ENCODE data around the gene TLL2.

Gene TLL2

DNA sequence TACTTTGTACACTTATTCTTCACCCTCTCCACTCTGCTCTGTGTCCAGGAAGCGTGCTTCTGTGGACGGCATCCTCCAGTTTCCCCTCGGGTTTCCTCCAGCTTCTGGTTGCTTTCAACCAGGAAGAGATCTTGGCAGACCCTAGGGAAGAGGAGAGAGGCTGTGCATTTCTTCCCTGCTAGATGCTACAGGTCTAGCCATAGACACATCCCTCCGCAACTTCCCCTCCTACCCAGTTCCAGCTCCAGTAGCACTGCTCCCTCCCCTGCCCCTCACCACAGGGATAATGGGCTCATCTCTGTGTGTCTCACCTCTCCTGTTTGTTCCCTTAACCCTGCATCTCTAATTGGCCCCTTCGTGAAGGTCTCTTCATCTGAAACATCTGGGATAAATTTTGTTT, 16.3 kb downstream of the TLL2 start:
- TF ChIP-seq, protein P1, sequence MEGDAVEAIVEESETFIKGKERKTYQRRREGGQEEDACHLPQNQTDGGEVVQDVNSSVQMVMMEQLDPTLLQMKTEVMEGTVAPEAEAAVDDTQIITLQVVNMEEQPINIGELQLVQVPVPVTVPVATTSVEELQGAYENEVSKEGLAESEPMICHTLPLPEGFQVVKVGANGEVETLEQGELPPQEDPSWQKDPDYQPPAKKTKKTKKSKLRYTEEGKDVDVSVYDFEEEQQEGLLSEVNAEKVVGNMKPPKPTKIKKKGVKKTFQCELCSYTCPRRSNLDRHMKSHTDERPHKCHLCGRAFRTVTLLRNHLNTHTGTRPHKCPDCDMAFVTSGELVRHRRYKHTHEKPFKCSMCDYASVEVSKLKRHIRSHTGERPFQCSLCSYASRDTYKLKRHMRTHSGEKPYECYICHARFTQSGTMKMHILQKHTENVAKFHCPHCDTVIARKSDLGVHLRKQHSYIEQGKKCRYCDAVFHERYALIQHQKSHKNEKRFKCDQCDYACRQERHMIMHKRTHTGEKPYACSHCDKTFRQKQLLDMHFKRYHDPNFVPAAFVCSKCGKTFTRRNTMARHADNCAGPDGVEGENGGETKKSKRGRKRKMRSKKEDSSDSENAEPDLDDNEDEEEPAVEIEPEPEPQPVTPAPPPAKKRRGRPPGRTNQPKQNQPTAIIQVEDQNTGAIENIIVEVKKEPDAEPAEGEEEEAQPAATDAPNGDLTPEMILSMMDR (conservative IDR thresholded peaks at IDR 0.05; ENCODE audit: low read depth, low read length), result no peak
- DNase-seq (ENCODE audit: low read depth), result no peak
- H3K4me3 ChIP-seq (ENCODE audit: low read length), result no peak overlapping the region

DNA sequence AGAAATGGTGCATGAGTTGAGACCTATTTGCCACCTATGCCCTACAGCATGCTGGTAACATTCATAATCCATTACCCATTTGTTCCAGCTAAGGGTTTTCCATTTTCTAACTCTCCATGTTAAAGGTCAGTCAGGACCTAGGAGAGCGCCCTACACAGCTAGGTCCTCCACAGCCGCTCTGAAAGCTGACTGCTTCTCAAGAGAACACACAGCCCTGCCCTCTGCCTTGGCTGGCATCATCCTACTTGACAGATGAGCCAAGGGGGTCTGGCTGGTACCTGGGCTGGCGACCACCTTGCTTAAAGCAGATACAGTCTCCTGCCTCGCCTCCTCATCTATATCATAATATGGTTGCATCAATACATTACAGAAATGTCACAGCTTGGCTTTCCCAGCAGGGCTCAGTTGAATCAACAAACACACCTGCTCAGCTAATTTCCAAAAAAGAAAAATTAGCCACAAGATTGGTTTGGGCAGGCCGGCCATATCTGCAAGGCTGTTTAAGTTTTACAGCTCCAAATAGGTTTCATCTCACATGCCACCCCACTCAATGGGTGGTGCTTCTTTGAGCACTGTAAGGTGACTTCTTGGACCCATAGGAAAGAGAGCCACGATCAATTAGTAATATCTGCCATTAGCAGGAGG, 17.3 kb downstream of the TLL2 start:
- TF ChIP-seq, protein P1 (conservative IDR thresholded peaks at IDR 0.05; ENCODE audit: low read depth, low read length), result no peak
- no peak for DNase-seq (ENCODE audit: low read depth)
- no peak overlapping the region for H3K4me3 ChIP-seq (ENCODE audit: low read length)

DNA sequence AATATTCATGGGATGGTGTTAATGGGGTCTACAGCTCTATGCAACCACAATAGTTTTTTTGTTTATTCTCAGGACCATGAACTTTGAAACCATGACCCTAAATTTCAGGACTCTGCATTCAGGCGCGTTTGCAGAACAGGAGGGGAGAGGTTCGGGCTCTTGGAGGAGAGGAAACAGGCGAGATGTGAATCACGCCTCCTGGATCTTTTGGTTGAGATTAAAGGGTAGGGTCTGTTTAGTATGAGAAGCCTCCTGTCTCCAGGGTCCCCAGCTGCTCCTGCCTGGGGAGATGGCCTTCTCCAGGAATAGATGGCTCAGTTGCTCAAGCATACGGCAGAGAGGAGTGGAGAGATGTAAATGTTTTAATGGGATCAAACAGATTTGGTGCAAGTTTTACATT, 18.2 kb downstream of the TLL2 start:
- TF ChIP-seq, protein P1 (conservative IDR thresholded peaks at IDR 0.05; ENCODE audit: low read depth, low read length), result no peak
- no peak for DNase-seq (ENCODE audit: low read depth)
- no peak overlapping the region for H3K4me3 ChIP-seq (ENCODE audit: low read length)

DNA sequence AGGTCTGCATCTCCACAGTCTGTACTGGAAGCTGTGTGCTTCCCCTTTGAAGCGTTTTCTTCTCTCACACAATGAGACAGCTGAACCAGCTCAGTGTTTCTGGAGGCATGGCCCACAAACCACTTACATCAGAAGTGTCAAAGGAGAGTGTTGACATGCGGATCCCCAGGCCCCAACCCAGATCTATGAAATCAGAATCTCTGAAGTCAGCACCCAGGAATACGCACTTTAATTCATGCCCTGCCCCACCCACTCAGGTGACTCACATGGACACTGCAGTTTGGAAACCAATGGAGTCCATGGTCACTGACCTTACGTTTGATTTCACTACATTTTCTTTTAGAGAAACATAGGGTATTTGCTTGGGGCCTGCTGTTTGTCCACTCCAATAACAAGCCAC, 19.0 kb downstream of the TLL2 start:
- TF ChIP-seq, protein P1 (conservative IDR thresholded peaks at IDR 0.05; ENCODE audit: low read depth, low read length), result no peak
- no peak overlapping the region for H3K4me3 ChIP-seq (ENCODE audit: low read length)
- DNase-seq (ENCODE audit: low read depth), result no peak

DNA sequence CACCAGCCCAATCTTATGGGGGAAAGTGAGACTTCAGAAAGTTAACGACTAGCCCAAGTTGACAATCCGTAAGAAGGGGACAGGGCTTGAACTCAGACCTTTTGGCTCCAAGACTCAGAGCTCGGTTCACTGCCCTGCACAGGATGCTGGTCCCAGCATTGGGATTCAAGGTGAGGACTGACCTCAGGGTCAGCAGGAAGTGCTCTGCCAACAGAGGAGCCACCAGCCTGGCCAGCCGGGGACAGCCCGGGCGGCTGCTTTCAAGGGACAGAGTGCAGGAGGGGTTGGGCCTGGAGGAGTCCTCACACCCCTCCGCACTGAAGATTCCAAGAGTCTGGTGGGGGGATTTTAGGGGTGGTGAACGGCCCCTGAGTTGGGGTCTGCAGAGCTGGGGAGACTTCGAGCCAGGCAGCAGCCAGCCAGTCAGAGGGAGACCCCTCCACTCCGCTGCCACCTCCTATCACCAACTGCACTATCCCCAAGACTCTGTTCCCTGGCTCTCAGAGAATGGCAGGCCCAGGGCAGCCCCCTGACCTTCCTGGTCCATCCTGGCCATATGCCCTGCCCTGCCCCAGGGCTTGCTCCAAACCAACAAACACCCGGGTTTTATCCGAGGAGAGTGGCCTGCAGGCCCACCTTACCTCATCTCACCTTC, 19.7 kb downstream of the TLL2 start:
- no peak overlapping the region for H3K4me3 ChIP-seq (ENCODE audit: low read length)
- TF ChIP-seq, protein P1 (conservative IDR thresholded peaks at IDR 0.05; ENCODE audit: low read depth, low read length), result no peak
- no peak for DNase-seq (ENCODE audit: low read depth)

DNA sequence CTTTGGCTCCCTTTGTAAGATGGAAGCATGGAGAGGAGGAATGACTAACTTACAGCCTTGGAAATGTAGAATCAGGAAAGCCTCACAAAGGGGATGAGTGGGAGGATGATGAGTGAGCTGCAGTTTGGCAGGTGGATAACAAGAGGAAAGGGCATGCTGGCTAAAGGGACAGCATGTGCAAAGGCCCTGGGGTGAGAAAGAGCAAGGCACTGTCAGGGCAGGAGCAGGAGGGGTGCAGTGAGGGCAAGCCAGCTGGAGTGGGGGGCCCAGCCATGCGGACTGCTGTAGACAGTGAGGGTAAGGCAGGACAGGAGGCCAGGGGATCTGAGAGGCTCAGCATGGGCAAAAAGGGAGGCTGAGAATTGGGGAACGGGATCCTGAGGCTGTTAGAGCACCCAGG, 20.5 kb downstream of the TLL2 start:
- TF ChIP-seq, protein P1 (conservative IDR thresholded peaks at IDR 0.05; ENCODE audit: low read depth, low read length), result no peak
- no peak for DNase-seq (ENCODE audit: low read depth)

DNA sequence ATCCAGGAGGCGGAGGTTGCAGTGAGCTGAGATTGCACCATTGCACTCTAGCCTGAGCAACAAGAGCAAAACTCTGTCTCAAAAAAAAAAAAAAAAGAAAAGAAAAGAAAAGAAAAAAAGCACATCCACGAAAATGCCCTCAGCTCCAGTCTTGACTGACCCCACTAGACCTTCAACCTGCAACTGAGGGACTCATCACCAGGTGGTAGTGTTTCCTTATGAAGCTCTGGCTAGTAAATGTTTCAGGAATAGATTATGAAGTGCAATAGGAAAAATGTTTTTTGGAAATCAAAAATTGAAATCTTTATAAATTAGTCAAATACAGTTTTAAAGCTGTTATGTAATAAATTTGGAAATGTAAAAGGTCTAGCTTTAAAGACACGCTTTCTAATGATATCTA, 22.4 kb downstream of the TLL2 start:
- DNase-seq (ENCODE audit: low read depth), result no peak
- TF ChIP-seq, protein P1 (conservative IDR thresholded peaks at IDR 0.05; ENCODE audit: low read depth, low read length), result no peak

More for the DNA sequence above, 20.5 kb downstream of the TLL2 start:
- no peak overlapping the region for H3K4me3 ChIP-seq (ENCODE audit: low read length)

More for the DNA sequence above, 22.4 kb downstream of the TLL2 start:
- no peak overlapping the region for H3K4me3 ChIP-seq (ENCODE audit: low read length)
